PC-3 (cell line): ENCODE measurements around the gene TTC21B.

Experiments
- CTCF ChIP-seq: fragments of 300-600 bp; sonication (generic); conservative IDR thresholded peaks from 2 replicates; pipeline ENCODE4 v1.5.1; 2017; ENCODE audit warnings: antibody characterized with exemption, low read depth, mild to moderate bottlenecking, low read length
- EZH2 ChIP-seq: fragments of 300-600 bp; sonication (generic); IDR thresholded peaks from one replicate; pipeline ENCODE4 v1.6.1; 2017; ENCODE audit warnings: antibody characterized with exemption, mild to moderate bottlenecking, low read length; ENCODE audit not compliant: unreplicated experiment

GRCh38 chr2:165990846-165991245 is 37.3 kb upstream of the TTC21B start:
- TF ChIP-seq CTCF (no peak), EZH2 (no peak)
